Stimulated activated CD4-positive, alpha-beta T cell treated with anti-CD3 and anti-CD28 coated beads, Interleukin-4, amount 100 ng/mL, for 1 hour (primary cell): ENCODE data around the gene HBEGF.
A peak's percentile ranks its signal among the peaks of the same experiment; 100 is the strongest.

Experiments used
- DNase-seq: peaks from one replicate; pipeline ENCODE4 v3.0.0-alpha.2; 2020

HBEGF gene

GRCh38 chr5:140346348-140347221 lies at the start of gene HBEGF:
Gene HBEGF (minus strand): TSS chr5:140346603. CDS start chr5:140346328, 275 bp downstream.
- DNase-seq, result peak; percentile 56

DNA sequence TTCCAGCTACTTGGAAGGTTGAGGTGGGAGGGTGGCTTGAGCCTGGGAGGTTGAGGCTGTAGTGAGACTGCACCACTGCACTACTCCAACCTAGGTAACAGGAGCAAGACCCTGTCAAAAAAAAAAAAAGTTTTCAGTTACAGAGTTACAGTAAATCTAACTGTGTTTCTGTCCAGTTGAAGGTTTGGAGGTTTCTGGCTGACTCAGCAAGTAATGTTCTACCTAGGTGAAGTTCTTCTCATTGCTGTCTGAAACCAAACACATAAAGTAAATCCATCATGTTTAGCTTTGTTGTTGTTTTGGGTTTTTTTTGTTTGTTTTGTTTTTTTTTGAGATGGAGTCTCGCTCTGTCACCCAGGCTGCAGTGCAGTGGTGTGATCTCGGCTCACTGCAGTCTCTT lies 47.3 kb upstream of the HBEGF start:
- DNase-seq, result no peak

- DNase-seq, result no peak
These were observed 45.3 kb upstream of the HBEGF start for GRCh38 chr5:140391732-140392131.

DNA sequence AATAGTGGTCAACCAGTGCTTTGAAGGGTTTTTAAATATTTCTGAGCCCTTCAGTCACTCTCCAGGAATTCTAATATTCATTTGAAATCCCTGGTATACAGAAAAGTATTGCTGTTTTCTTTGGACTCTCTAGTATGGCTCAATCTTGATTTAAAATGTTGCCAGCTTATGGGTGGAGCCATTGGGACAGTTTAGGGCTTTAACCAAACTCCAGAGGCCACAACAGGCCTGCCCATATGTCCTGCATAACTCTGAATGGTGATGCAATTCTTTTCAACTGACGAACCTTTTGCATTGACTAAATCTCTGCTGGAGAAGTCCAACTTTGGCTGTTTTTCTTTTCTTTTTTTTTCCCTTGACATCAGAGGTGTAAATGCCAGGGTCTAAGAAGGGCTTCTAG lies 44.9 kb upstream of the HBEGF start:
- DNase-seq, result no peak

DNA sequence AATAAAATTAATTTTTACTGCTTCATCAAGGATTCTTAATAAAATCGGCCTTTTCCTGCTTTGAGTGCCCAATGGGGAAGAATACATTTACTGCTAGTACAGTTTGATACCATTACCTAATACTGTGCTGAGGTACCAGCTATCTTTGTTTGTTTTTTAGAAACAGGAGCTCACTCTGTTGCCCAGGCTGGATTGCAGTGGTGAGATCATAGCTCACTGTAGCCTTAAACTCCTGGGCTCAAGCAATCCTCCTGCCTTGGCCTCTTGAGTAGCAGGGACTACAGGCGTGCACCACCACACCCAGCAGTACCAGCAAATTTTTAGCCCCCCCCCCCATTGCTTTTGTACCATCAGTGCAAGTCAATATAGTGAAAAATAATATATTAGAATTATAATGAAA lies 41.6 kb upstream of the HBEGF start:
- no peak for DNase-seq

DNA sequence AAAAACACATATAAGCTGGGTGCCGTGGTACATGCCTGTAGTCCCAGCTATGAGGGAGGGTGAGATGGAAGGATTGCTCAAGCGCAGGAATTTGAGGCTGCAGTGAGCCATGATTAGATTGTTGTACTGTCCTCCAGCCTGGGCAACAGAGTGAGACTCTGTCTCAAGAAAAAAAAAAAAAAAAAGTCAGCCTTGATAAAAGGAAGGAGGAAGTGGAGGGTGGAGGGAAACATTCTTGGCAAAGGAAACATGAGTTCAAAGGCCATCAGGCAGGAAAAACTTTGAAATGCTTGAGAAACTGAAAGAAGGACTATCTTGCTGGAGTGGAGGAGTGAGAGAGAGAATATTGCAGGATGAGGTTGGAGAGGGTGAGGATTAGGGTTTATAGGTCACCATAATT lies 36.9 kb upstream of the HBEGF start:
- no peak for DNase-seq

- DNase-seq, result no peak
These were observed 36.5 kb upstream of the HBEGF start for GRCh38 chr5:140382866-140383265.

- DNase-seq, result no peak
These were observed 35.6 kb upstream of the HBEGF start for GRCh38 chr5:140381972-140382371.

GRCh38 chr5:140381351-140381750 lies 34.9 kb upstream of the HBEGF start:
- DNase-seq, result no peak

DNA sequence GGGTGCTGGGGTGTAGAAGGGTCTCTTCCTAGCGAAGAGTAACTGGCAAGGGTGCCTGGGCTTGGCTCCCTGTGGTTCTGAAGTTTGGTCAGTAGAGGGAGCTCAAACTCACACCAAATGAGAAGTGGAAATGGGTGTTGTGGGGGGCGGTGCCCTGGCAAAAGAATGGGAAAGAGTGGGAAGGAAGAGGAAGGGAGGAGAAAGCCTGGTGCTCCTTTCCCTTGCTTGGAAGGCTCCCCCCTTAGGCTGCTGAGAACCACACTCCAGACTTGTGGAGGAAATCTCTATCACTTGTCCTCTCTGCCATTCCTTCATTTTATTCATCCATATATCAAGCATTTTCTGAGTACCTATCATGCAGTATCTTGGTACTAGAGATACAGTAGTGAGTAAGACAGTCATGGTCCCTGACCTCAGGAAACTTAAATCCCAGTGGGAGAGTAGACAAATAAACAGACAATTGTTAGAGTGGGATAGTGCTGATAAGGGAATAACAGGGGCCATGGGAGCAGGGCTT lies 26.6 kb upstream of the HBEGF start:
- DNase-seq, result peak; percentile 17

GRCh38 chr5:140371356-140372151 lies 25.2 kb upstream of the HBEGF start:
- DNase-seq, result no peak

GRCh38 chr5:140367256-140368013 lies 21.0 kb upstream of the HBEGF start:
- DNase-seq, result no peak

GRCh38 chr5:140366589-140367255 lies 20.3 kb upstream of the HBEGF start:
- DNase-seq, result no peak

DNA sequence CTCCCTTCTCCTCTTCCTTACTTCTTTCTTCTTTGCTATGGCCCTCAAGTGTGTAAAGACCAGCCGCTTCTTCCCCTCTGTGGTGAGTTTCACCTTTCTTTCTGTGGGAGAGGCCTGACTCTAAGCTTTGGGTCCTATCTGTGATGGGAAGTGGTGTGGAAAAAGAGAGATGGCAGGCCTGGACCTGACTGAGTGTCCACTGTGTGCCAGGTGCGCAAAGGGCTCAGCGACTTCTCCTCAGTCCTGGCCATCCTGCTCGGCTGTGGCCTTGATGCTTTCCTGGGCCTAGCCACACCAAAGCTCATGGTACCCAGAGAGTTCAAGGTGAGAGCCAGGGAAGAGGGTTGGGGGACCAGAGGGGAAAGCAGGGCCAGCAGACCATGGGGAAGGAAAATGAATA lies 19.5 kb upstream of the HBEGF start:
- DNase-seq, result no peak

DNA sequence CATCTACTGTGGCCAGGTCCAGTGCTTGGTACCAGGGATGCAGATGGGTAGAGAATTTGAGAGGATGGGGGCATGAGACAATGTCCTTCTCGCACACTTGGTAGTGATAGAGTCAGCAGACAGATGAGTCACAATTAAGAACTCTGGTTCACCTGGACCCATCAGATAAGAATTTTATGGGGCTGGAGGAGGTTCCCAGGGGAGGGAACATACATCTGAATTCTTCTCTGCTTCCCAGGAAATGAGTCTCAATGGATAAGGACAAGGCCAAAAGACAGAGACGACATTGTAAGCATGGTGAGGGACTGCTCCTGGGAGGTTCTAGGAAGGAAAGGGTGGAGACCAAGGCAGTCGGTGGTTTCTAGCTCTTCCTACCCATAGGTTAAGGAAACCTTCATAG lies 18.9 kb upstream of the HBEGF start:
- no peak for DNase-seq

DNA sequence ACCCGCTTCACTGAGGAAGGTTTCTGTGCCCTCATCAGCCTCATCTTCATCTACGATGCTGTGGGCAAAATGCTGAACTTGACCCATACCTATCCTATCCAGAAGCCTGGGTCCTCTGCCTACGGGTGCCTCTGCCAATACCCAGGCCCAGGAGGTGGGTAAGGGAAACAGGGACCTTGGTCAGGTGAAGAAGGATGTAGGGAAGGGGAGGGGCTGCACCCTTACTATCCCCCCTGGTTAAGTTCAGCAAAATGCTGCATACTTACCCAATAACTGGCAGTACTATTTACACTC lies 18.0 kb upstream of the HBEGF start:
- no peak for DNase-seq

DNA sequence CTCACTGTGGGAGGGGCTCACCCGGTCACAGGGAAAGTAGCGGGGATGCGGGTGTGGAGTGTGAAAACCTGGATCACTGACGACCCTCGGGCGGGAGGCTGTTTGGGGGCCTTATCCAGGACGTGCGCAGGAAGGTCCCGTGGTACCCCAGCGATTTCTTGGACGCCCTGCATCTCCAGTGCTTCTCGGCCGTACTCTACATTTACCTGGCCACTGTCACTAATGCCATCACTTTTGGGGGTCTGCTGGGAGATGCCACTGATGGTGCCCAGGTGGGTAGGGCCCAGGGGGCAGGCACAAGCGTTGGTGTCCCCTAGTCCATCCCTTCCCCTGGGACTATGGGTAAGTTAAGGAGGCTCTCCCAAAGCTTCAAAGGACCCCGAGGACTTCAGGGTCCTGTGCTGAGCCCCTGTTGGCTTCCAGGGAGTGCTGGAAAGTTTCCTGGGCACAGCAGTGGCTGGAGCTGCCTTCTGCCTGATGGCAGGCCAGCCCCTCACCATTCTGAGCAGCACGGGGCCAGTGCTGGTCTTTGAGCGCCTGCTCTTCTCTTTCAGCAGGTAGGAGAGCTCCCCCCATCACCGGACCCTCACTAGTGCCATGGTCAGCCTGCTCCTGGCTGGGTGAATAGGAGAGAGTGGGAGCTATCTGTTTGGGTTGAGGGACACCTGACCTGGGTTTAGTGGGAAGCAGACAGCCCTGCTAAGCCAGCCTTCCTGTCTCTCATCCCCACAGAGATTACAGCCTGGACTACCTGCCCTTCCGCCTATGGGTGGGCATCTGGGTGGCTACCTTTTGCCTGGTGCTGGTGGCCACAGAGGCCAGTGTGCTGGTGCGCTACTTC lies 17.4 kb upstream of the HBEGF start:
- DNase-seq, result no peak

DNA sequence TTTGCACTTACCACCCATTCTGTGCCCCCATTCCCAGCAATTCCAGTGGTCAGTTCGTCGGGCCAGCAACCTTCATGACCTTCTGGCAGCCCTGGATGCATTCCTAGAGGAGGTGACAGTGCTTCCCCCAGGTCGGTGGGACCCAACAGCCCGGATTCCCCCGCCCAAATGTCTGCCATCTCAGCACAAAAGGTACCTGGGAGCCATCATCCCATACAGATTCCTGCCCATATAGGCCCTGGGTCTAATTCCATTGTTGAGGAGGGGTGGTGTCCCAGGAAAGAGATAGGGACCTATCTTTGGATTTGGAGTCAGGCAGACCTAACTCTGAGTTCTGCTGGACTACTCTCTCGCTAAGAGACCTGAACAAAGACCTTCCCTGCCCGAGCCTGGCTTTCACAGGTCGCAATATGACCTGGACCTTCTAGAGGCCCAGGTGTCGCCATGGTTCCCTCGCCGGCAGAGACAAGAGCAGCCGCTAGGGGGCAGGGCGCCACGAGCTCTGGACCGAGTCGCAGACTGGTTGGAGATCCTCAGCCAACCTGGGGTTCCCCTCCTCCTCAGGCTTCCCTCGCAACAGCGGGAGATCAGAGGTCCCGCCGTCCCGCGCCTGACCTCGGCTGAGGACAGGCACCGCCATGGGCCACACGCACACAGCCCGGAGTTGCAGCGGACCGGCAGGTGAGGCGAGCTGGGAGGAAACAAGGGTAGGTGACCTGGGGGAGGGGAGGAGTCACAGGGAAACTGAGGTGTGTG lies 16.6 kb upstream of the HBEGF start:
- peak; percentile 85 for DNase-seq

GRCh38 chr5:140362311-140362710 lies 15.9 kb upstream of the HBEGF start:
- no peak for DNase-seq

DNA sequence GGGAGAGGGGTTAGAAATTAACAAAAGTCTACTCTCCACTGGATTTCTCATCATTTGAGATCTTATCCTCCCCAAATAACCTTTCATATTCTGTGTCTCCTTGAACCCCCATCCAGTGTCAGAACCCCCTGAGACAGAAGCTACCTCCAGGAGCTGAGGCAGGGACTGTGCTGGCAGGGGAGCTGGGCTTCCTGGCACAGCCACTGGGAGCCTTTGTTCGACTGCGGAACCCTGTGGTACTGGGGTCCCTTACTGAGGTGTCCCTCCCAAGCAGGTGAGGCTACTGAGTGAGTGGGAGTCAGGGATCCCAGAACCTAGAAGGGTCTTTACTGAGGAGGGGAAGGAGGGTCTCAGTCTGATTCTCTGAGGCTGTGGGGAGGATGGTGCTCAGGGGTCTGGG lies 15.5 kb upstream of the HBEGF start:
- no peak for DNase-seq
